NCI-H1694 (cell line): Measurements from ENCODE around the gene SLC25A45.
"Not testable (repeated sequence)": the region's sequence is repeated elsewhere in the genome, so short reads cannot be mapped to it uniquely, and the experiment has no call there.

Experiments used
- DNase-seq: peaks from one replicate; lab custom pipeline; 2025; lab: John Stamatoyannopoulos, UW

Gene SLC25A45

DNA sequence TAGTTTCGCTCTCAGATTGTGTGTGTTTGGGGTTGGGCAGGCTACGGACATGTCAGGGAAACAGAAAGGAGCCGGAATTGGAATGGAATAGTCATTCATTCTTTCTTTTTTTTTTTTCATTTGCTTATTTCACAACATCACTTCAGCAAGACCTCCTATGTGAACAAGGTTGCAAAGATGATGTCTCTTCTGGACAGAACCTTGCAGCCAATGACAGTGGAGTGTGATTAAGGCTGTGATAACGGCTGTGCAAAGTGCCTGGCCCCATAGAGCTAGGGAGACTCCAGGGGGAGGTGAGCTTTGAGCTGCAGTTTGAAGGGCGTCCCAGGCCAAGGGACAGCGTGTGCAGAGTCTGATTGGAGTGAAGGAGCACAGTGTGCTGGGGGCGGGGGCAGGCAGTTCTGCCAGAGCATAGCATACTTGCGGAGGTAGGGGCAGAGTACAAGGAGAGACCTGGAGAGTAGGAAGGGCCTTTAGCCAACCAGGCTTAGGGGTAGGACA lies 24.5 kb downstream of the SLC25A45 start:
- no peak for DNase-seq

DNA sequence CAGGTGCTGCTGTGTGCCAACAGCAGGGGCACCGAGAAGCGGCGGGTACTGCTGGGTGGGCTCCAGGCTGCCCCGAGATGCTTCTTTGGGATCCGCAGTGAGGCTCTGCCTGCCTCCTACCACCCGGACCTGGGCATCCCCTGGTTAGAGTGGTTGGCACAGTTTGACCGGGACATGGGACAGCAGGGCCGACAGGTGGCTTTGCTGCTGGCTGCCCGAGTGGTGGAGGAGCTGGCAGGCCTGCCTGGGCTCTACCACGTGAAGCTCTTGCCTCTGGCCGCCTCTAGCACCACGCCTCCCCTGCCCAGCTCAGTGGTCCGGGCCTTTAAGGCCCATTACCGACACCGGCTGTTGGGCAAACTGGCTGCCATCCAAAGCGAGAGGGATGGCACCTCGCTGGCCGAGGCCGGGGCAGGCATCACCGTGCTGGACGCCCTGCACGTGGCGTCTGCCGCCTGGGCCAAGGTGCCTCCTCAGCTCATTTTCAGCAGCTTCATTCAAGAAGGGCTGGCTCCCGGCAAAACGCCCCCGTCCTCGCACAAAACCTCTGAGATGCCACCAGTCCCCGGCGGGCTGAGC lies 26.0 kb downstream of the SLC25A45 start:
- DNase-seq, result no peak

DNA sequence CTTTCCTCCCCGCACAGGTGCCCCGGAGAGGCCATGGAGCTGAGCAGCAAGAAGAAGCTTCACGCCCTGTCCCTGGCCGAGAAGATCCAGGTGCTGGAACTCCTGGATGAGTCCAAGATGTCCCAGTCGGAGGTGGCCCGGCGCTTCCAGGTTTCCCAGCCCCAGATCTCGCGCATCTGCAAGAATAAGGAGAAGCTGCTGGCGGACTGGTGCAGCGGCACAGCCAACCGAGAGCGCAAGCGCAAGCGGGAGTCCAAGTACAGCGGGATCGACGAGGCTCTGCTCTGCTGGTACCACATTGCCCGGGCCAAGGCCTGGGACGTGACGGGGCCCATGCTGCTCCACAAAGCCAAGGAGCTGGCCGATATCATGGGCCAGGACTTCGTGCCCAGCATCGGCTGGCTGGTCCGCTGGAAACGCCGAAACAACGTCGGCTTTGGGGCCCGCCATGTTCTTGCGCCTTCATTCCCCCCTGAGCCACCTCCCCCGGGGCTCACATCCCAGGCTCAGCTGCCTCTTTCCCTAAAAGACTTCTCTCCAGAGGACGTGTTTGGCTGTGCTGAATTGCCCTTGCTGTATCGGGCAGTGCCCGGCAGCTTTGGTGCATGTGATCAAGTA lies 26.6 kb downstream of the SLC25A45 start:
- no peak for DNase-seq

DNA sequence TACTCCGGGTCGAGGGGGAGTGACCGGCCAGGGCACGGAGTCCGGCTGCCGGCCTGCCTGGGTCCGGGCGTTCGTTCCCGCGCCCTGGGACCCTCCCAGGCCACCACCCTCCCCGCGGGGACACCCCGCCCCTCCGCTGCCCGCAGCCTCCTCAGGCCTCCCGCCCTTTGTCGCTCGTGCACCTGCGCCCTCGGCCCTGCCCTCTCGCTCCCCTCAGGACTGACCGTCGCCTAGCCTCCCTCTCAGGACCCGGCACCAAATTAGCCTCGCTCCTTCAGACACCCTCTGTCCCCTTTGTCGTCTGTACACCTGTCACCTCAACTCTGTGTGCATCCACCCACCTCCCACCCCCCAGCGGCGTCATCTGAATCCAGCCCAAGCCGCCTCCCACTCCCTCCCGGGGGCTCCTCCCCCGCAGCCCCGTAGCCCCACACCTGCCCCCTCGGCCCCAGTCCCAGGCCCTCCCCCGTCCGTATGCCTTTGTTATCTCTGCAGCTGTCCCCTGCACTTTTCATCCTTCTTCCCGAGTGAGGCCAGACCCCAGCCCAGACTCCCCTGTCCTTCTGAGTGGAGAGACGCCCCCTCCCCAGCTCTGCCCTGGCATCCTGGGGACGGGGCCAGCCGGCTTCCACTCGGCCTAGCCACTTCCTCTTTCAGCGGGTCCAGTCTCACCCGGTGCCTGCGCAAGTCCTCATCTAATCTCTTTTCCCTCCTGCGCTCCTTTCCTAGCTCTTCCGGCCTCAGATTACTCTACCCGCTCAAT lies 27.3 kb downstream of the SLC25A45 start:
- peak; percentile 33 for DNase-seq

DNA sequence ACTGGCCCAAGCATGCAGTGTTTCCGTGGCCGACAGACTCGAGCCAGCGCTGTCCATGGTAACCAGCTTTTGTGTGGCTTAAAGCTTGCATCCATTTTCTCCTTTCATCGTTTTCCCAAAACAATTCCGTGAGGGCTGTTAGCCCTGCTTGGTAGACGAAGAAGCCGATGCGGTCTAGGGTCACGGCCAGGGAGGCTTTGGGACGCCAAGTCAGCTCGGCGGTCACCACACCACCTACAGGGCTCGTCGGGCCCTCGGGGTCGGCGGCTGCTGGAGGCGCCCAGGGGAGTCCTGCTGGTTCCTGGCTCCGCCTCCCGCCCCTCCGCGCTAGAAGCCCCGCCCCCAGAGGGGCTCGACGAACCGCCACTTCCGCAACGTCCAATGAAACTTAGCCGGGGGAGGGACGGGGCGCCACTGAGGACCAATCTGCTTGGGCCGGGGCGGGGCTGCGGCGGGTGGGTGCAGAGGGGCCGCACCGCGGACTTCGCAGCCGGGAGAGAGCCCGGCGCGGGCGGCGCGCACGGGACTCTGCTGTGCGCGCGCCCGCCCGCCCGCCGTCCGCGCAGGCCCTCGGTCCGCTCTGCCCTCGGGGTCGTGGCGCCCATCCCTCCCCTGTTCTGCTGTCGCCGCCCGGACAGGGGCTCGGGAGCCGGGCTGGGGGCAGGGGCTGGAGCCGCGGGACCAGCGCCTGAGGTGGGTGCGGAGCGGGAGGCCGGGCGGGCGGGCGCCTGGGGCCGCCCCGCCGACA lies 28.0 kb downstream of the SLC25A45 start, which contains the start of gene TIGD3:
TSS of gene TIGD3 (plus strand) at position 487 of the 748 bp plus-strand sequence. CDS start 1,058 bp downstream, outside the sequence.
- DNase-seq, result peak; percentile 68

DNA sequence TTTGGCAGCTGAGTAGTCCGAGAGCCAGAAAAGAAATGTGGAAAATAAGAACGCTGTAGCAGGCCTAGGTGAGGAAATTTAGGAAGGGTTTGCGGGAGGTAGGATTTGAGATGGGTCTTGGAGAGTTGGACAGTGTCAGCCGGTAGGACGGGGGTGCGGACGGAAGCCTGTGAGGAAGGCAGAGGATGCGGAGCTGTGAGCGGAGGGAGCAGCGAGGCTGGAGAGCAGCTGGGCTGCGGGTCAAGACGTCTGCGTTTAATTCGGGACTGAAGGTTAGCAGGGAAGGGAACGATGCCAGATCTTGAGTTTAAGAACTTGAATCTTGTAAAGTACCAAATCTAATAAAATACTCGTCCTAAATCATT lies 28.6 kb downstream of the SLC25A45 start:
- no peak for DNase-seq

DNA sequence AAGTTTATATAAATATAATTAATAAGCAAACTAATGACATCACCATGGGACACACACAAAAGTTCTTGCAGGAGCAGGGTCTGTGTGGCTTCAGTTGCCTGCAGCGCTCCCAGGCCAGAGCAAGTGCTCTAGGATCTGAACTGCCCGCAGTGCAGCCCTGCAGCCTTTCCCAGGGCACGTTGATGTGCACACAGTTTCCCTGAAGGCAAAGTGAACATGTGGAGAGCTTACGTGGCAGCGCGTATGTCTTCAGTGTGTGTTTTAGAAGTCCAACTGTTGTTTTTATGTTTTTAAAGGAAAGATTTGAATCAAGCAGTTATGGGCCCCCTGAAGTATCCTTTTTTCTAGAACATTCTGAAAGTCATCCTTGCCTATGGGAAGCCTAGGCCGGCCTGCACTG lies 29.1 kb downstream of the SLC25A45 start:
- DNase-seq, result no peak

DNA sequence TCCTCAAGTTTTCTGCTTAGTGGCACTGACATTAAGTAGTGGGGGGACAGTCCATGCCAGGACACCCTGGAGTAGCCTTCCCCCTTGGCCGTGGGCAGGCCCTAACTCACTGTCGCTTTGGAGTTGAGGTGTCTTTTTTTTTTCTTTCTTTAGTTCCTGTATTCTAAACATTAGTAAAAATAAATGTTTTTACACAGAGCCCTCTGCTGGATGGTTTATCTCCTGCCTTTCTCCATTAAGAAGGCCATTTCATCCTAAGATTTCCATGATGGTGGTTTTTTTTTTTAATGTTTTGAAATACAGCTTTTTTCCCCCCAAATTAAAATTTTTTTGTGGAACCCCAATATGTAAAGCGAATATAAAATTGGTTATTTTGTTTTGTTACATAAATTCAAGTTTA lies 29.7 kb downstream of the SLC25A45 start:
- DNase-seq, result no peak

DNA sequence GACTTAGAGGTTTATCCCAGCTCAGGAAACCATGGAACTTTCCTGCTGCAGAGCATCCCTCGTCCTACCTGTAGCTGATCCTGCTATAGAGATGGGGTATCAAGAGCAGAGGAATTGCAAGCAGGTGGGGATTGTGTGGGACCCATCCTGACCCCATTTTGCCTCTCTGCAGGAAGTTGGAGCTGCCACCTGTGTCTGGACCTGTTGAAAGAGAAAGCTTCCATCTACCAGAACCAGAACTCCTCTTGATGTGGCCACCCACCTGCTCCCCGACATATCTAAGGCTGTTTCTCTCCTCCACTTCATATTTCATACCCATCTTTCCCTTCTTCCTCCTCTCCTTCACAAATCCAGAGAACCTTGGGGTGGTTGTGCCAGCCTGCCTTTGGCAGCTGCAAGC lies 30.9 kb downstream of the SLC25A45 start:
- DNase-seq, result no peak

DNA sequence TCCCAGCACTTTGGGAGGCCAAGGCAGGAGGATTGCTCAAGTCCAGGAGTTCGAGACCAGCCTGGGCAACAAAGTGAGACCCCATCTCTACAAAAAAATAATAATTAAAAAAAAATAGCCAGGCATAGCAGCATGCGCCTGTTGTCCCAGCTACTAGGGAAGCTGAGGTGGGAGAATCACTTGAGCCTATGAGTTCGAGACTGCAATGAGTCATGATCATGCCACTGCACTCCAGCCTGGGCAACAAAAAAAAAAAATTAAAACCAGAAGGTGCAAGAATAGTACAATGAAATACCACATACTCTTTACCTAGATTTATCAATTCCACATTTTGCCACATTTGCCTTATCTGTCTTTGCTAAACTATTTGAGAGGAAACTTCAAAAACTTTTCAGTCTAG lies 40.6 kb downstream of the SLC25A45 start:
- no peak for DNase-seq

DNA sequence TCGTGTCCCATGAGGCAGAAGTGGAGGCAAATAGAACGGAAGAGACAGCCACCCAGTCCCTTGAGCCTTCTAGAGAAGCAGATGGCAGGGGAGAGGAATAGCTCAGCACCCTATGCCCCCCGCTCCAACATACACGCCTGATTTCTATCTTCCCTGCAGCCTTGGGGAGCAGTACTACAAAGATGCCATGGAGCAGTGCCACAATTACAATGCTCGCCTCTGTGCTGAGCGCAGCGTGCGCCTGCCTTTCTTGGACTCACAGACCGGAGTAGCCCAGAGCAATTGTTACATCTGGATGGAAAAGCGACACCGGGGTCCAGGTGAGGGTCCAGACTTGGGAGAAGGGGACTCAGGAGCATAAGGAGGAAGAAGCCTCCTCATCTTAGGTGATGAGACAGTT lies 42.2 kb downstream of the SLC25A45 start:
- DNase-seq, result no peak

DNA sequence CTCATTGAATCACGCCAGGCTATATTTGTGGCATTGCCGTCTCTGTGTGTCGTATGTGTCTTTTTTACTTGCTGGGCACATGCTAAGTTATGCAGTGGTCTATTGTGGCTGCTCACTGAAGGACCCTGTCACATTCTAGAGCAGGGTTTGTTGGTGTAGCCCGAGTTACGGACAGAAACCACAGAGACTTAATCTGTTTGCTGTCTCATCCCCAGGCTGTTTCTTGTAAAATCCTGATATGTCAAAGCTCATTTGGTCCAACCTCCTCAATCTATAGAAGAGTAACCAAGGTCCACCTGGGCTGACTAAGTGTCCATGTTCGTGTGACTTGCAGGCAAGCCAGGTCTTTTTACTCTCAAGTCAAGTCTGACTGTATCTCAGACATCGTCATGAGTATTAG lies 43.8 kb downstream of the SLC25A45 start:
- no peak for DNase-seq

DNA sequence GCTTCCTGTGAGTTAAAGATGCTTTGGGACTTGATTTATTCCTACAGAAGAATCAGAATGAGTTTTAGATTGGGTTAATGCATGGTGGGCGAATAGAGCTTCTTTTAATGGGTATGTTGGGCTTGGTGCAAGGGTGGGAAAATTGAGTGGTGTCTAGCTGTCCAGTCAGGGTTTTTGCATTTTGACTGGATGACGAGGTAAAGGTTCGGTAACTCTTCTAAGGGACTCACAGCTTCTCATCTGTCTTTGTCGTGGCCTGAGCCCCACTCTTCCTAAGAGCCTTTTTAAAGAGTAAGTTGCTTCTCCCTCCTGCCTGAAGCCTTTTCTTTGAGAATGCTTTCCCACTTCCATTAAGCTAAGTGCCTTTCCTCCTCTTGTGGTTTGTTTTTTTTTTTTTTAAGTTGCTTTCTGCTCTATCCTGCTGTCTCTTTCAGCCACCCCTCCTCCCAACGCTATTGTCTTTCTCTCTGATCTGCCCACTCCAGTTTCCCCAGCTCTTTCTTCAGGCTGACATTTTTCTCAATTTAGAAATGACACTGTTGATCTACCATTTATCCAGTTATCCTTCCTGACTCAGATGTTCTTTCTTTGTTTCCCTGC lies 47.6 kb downstream of the SLC25A45 start:
- no peak for DNase-seq

DNA sequence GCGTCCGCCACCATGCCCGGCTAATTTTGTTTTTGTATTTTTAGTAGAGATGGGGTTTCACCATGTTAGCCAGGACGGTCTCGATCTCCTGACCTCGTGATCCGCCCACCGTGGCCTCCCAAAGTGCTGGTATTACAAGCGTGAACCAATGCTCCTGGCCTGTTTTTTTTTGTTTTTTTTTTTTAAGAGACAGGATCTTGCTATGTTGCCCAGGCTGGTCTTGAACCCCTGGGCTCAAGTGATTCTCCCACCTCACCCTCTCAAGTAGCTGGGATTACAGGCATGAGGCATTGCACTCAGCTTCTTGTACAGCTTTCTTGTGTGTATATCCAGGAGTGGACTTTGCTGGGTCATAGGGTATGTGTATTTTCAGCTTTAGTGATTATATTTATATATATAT lies 49.9 kb downstream of the SLC25A45 start:
- DNase-seq, result not testable (repeated sequence)

DNA sequence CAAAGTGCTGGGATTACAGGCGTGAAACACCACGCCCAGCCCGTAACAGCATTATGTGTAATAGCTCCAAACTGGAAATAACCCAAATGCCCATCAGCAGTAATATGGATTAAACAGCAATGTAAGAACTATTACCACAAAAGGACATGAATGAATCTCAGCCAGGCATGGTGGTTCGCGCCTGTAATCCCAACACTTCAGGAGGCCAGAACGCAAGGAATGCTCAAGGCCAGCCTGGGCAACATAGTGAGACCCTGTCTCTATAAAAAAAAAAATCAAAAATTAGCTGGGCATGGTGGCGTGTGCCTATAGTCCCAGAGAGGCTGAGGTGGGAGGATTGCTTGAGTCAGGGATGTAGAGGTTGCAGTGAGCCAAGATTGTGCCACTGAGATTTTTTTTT lies 51.9 kb downstream of the SLC25A45 start:
- DNase-seq, result no peak

DNA sequence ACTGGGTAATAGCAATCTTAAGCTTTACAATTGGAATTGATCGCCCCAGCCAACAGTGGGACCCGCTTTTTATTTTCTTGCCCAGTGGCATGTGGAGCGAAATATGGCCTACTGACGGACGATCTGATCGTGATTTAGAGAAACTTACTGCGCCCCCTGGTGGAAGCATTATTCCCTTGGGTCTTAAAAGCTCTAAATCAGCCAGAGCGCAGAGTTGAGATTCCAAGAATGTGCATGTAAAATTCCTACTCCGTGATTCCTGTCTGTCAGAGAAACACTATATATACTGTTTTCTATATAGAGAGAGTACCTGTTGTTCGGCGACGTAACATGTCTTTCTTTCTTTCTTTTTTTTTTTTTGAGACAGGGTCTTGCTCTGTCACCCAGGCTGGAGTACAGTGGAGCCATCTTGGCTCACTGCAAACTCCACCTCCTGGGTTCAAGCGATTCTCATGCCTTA lies 52.5 kb downstream of the SLC25A45 start:
- peak; percentile 87 for DNase-seq

DNA sequence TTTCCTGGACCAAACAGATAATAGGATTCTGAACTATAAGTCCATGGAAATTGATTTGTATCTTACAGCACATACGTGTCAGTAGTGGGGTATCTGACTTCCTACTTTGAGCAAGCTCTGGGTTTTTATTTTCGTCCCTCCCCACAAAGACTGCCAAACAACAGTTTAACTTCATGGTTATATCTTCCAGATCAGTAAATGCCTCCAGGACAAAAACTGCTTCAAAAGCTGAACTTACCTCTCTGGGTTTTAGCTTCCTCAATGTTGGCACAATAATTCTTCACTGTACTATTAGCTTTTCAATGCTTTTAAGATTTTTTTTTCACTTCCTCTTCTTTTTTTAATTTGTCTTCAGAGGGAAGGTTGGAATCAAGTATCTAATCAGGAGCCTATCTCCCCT lies 53.0 kb downstream of the SLC25A45 start:
- DNase-seq, result no peak

DNA sequence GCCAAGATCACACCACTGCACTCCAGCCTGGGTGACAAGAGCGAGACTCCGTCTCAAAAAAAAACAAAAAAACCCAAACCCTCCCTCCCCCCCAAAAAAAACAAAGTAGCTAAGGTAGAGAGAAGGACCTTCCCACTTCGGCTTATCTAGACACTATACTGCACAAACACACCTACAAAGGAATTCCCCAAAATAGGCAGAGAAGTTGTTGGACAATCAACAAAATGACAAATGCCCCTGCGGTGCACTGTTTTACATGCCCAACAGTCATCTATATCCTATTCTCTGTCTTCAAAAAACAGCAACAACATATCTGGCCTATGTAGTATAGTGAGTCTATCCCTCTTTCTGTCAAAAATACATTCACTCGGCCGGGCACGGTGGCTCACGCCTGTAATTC lies 55.4 kb downstream of the SLC25A45 start:
- no peak for DNase-seq

DNA sequence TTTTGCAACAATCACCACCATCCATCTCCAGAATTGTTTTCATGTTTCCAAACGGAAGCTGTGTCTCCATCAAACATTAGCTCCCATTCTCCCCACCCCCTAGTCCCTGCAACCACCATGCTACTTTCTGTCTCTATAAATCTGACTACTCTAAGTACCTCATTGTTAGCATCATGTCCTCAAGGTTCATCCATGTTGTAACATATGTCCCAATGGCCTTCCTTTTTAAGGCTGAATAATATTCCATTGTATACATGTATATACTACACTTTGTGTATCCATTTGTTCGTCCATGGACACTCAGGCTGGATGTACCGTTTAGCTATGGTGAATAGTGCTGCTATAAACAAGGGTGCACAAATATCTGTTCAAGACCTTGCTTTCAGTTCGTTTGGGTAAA lies 57.0 kb downstream of the SLC25A45 start:
- no peak for DNase-seq
